LNCAP (cell line): ENCODE measurements around the gene TRMT112.

ENCODE experiments used
- CTCF ChIP-seq: fragments of 450-650 bp; IDR thresholded peaks from 2 replicates; pipeline ENCODE4 v1.5.1; 2017; ENCODE audit warnings: mild to moderate bottlenecking

TRMT112 gene

GRCh38 chr11:64323373-64323772 is 6.0 kb upstream of the TRMT112 start:
- no peak for TF ChIP-seq CTCF

- TF ChIP-seq CTCF = no peak
Observed at GRCh38 chr11:64322925-64323260, 5.5 kb upstream of the TRMT112 start.

- TF ChIP-seq CTCF = no peak
Observed at GRCh38 chr11:64321533-64321932, 4.2 kb upstream of the TRMT112 start.

- no peak for TF ChIP-seq CTCF
Observed at GRCh38 chr11:64321026-64321425, 3.7 kb upstream of the TRMT112 start.

GRCh38 chr11:64320556-64320955 is 3.2 kb upstream of the TRMT112 start:
- TF ChIP-seq CTCF = no peak

GRCh38 chr11:64318766-64319761 is 1.7 kb upstream of the TRMT112 start:
- TF ChIP-seq CTCF = no peak

- TF ChIP-seq CTCF = no peak; the same call in 1 of the 2 replicates
Observed at GRCh38 chr11:64317961-64318765, 804 bp upstream of the TRMT112 start, which contains the start of gene PRDX5. TSS of gene PRDX5 (plus strand) at chr11:64318121. CDS start at chr11:64318216, 95 bp downstream.
